Esophagus squamous epithelium (tissue), 5 donors: ENCODE results near the gene SLC31A1. TPM values are rescaled to one million over a fixed set of nuclear protein-coding genes. Genes with fewer than 3 reads are reported as not detected.
"Not testable (repeated sequence)": the region's sequence is repeated elsewhere in the genome, so short reads cannot be mapped to it uniquely, and the experiment has no call there.

Experiments
- DNase-seq: peaks from one replicate; lab custom pipeline; 2025; lab: John Stamatoyannopoulos, UW
- H3K27ac ChIP-seq, 4 donors: fragments of 200-600 bp; sonication (generic); one replicate each; pipeline ENCODE4 v1.5.1; 2016 to 2019; ENCODE audit warnings: mild to moderate bottlenecking in 1 of 4
- H3K27me3 ChIP-seq, 4 donors: fragments of 200-600 bp; sonication (generic); 1 replicate in 3 of 4; 2 replicates in 1 of 4; pipeline versions ENCODE4 v1.5.1 to v1.6.0; 2017 to 2021; ENCODE audit warnings: antibody characterized with exemption in 1 of 4
- H3K36me3 ChIP-seq, 3 donors: fragments of 200-600 bp; sonication (generic); one replicate each; pipeline ENCODE4 v1.5.1; 2016 to 2019
- H3K4me1 ChIP-seq, 3 donors: fragments of 200-600 bp; sonication (generic); one replicate each; pipeline ENCODE4 v1.5.1; 2017 to 2019
- H3K4me3 ChIP-seq, 4 donors: fragments of 200-600 bp; sonication (generic); 1 replicate in 3 of 4; 2 replicates in 1 of 4; pipeline ENCODE4 v1.5.1; 2016 to 2019; ENCODE audit warnings: mild to moderate bottlenecking in 2 of 4, moderate library complexity in 1 of 4
- H3K9me3 ChIP-seq, 3 donors: fragments of 200-600 bp; sonication (generic); one replicate each; pipeline ENCODE4 v1.5.1; 2016 to 2019
- CTCF ChIP-seq, 6 experiments: fragments of 450-650 bp in 4 of 6; fragments of 200-600 bp in 2 of 6; sonication (generic) in 2 of 6; IDR thresholded peaks; one replicate each; pipeline ENCODE4 v1.5.1; 2016 to 2019; ENCODE audit warnings: antibody characterized with exemption in 6 of 6, mild to moderate bottlenecking in 4 of 6, moderate library complexity in 4 of 6
- POLR2A ChIP-seq, 4 donors: fragments of 450-650 bp; IDR thresholded peaks; one replicate each; pipeline ENCODE4 v1.6.1; 2017; ENCODE audit warnings: antibody characterized with exemption in 4 of 4, mild to moderate bottlenecking in 4 of 4, moderate library complexity in 3 of 4
- WGBS, 2 donors: methylation state at CpG; one replicate each; pipeline ENCODE4 v1.1.5; 2018; 5-methylcytosine and 5-hydroxymethylcytosine counted together
- intact Hi-C: fragments of 100-400 bp; cut with DNase I; formaldehyde crosslinking; loops from one replicate; pipeline ENCODE4 v1.15.0; 2022
- total RNA-seq, 4 donors: library from RNA; depleted of rRNA; stranded (reverse); fragments of >200 nt; gene quantifications; one replicate each; pipeline ENCODE4 v1.1.0, GENCODE V29; 2016
- donor health status: DM: yes; HTN: yes; CAD: no.

SLC31A1 gene
- total RNA-seq, 4 donors from 2014 or later: 11.0 to 23.4 (median 17.8) TPM

GRCh38 chr9:113246928-113247327, 25.6 kb downstream of the SLC31A1 start:
- WGBS, 2 donors: 81 to 83% methylated on average over 5 to 6 of the region's 6 CpGs
- no peak for TF ChIP-seq POLR2A (IDR thresholded peaks at IDR 0.05)
- no peak overlapping the region for H3K4me3 ChIP-seq
- H3K9me3 ChIP-seq: no peaks in the 10 kb centered on the region
- intact Hi-C loops: no loop called here
- no peaks in the 10 kb centered on the region for H3K27me3 ChIP-seq
- no peaks in the 10 kb centered on the region for H3K36me3 ChIP-seq
- DNase-seq: no peak
- no peaks in the 10 kb centered on the region for H3K4me1 ChIP-seq
- no peak overlapping the region for H3K27ac ChIP-seq

DNA sequence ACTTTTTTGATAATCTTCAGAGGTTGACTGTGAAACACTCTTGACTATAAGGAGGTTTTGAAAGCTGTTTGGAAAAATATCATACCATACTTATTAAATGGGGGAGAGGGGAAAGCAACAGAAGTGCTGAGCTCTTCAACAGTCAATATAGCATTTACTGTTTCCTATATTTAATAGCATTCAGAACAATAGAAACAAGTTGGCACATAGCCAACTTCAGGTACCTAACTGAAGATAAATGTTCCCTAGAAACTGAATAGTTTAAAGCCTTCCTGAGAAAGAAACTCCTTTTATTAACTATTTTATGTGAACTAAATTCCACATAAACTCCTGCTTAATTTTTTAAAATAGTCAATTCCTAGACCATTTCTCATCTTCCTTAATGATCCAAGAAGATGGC, 26.3 kb downstream of the SLC31A1 start:
- Histone ChIP-seq H3K36me3 (no peaks in the 10 kb centered on the region), H3K27ac (no peak overlapping the region), H3K9me3 (no peaks in the 10 kb centered on the region), H3K4me1 (no peaks in the 10 kb centered on the region), H3K4me3 (no peak overlapping the region), H3K27me3 (no peaks in the 10 kb centered on the region)
- DNase-seq: no peak
- TF ChIP-seq POLR2A (IDR thresholded peaks at IDR 0.05) (no peak), CTCF (IDR thresholded peaks at IDR 0.05) (no peak)
- intact Hi-C loops: no loop called here

DNA sequence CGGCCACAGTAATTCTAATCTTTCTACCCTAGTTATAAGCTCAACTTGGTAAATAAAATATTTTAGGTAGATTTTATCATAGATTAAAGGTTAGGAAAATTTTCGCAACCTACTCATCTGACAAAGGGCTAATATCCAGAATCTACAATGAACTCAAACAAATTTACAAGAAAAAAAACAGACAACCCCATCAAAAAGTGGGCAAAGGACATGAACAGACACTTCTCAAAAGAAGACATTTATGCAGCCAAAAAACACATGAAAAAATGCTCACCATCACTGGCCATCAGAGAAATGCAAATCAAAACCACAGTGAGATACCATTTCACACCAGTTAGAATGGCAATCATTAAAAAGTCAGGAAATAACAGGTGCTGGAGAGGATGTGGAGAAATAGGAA, 28.3 kb downstream of the SLC31A1 start:
- DNase-seq, H3K27ac ChIP-seq, H3K36me3 ChIP-seq, H3K4me1 ChIP-seq, H3K4me3 ChIP-seq, H3K27me3 ChIP-seq, intact Hi-C loops, H3K9me3 ChIP-seq: not testable (repeated sequence)
- 94 to 100% methylated on average over 2 of the region's 2 CpGs for WGBS, 2 donors

GRCh38 chr9:113250807-113251206, 29.5 kb downstream of the SLC31A1 start:
- Histone ChIP-seq H3K4me3 (no peak overlapping the region), H3K27me3 (no peaks in the 10 kb centered on the region), H3K36me3 (peaks cover 0 to 8% (median 0%) of the 10 kb centered on the region in 3 donors), H3K27ac (no peak overlapping the region), H3K4me1 (no peaks in the 10 kb centered on the region), H3K9me3 (no peaks in the 10 kb centered on the region)
- no peak for DNase-seq
- intact Hi-C loops: no loop called here
- WGBS, 2 donors: 88 to 96% methylated on average over 2 of the region's 2 CpGs
- TF ChIP-seq POLR2A (IDR thresholded peaks at IDR 0.05) (no peak), CTCF (IDR thresholded peaks at IDR 0.05) (no peak)

DNA sequence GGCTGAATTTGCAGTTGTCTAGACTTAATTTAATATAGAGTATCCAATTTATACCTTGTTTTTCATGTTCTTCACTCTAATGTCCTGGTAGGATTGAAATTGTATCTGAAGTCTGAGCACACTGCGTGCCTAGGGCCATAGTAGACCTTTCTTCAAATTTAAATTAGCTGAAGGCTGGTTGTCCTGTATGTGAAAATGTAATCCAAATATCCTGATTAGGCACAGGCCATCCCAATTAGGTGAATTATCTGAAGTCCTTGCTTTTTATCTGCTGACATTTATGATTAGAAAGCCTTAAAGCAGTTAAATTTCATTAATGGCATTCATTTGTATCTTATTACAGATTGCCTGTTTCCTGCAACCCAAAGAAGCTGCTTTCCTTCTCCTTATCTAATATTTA, 33.6 kb downstream of the SLC31A1 start:
- 90 to 94% methylated on average over 1 of the region's 1 CpG for WGBS, 2 donors
- Histone ChIP-seq H3K4me3 (no peak overlapping the region), H3K36me3 (peaks cover 0 to 49% (median 6%) of the 10 kb centered on the region in 3 donors), H3K27ac (no peak overlapping the region), H3K27me3 (no peaks in the 10 kb centered on the region), H3K4me1 (no peaks in the 10 kb centered on the region), H3K9me3 (no peaks in the 10 kb centered on the region)
- DNase-seq: no peak
- TF ChIP-seq CTCF (IDR thresholded peaks at IDR 0.05) (no peak), POLR2A (IDR thresholded peaks at IDR 0.05) (no peak)
- intact Hi-C loops: no loop called here

GRCh38 chr9:113255438-113255837, 34.1 kb downstream of the SLC31A1 start:
- DNase-seq: no peak
- Histone ChIP-seq H3K27ac (no peak overlapping the region), H3K4me3 (no peak overlapping the region), H3K27me3 (no peaks in the 10 kb centered on the region), H3K4me1 (no peaks in the 10 kb centered on the region), H3K36me3 (peaks cover 0 to 54% (median 7%) of the 10 kb centered on the region in 3 donors), H3K9me3 (no peaks in the 10 kb centered on the region)
- intact Hi-C loops: no loop called here
- WGBS, 2 donors: 78 to 79% methylated on average over 6 of the region's 6 CpGs
- no peak for TF ChIP-seq CTCF (IDR thresholded peaks at IDR 0.05)
- no peak for TF ChIP-seq POLR2A (IDR thresholded peaks at IDR 0.05)
